ENCODE data around the gene ZFAND2B.

Gene ZFAND2B

DNA sequence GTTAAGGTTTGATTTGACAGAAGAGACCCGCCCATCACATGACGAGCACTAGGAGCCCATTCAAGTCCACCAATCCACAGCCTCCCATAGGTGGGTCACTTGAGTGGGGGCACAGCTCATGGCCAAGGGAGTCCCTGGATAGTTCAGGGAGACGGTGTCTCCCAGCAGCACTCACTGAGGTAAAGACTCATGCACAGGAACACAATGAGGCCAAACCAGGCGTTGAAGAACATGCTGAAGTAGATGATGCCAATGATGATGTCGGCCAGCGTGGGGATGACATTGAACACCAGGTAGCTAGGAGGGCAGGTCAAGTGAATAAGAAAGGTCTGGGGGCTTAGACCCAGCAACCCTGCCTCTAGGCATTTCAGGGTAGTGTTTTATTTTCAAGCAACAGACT, 8.2 kb downstream of the ZFAND2B start:
- H3K9me3 Mint-ChIP-seq, result no peaks in the 10 kb centered on the region
- no peaks in the 10 kb centered on the region for H3K27me3 Mint-ChIP-seq
- no peak overlapping the region for H3K27ac Mint-ChIP-seq
- CTCF ChIA-PET, result interaction anchor here (0.6 to 0.8 kb wide), 2 partner anchors 18 to 80 kb away, joined by 3 read pairs; no protein-coding TSS in a partner anchor
- H3K36me3 Mint-ChIP-seq, result peaks cover 31% of the 10 kb centered on the region
- H3K4me1 Mint-ChIP-seq, result peaks cover 56% of the 10 kb centered on the region
- no peak overlapping the region for H3K4me3 Mint-ChIP-seq
- DNase-seq, result no peak

DNA sequence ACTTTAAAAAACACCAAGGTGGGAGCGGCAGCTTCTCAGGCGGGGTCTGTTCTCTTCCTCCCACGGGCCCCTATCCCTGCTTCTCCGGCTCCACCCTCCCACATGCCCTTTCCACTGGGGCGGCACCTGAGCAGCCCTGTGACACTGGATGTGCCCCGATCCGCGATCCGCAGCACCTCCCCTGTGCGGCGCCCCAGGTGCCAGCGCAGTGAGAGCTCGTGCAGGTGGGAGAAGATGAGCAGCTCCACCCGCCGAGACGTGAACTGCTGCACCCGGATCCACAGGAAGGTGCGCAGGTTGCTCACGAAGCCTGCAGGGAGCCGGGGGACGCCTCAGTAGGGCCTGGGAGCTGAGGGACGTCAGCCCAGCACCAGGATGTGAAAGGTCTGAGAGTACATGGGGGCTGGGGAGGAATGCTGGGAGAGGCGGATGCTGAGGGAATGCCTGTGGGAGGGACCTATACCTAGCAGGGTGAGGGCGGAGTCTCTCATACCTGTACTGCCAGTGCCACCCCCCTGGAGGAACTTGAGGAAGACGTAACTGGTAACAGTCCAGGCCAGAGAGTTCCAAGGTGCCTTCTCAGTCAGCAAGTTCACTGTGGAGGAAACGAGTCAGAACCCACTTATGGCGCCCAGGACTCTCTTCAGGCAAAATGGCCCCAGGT, 9.4 kb downstream of the ZFAND2B start:
- Mint-ChIP-seq H3K4me3 (no peak overlapping the region), H3K36me3 (peaks cover 35% of the 10 kb centered on the region), H3K27ac (no peak overlapping the region), H3K27me3 (no peaks in the 10 kb centered on the region), H3K9me3 (no peaks in the 10 kb centered on the region), H3K4me1 (peaks cover 46% of the 10 kb centered on the region)
- CTCF ChIA-PET, result interaction anchor here (1.0 to 2.4 kb wide), 4 partner anchors 10 to 83 kb away, joined by 4 to 8 read pairs (median 6); partner anchors contain the start of gene ZFAND2B
- no peak for DNase-seq

DNA sequence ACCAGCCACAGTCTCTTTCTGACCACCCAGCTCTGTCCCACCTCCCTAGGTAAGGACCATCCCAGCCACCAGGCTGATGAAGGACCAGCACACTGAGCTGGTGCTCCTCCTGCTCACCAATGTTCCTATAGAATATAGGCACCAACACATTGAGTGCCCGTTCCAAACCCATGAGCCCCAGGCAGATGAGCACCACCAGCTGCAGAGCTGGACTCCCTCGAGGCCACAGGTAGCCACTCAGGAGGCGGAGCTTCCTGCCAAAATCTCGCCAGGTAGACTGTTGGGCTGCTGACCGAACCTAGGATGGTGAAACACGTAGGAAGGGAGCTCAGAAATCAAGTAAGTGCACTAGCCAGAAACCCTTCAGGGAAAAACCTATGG, 9.9 kb downstream of the ZFAND2B start:
- peak overlapping the region; percentile 54 for H3K27ac Mint-ChIP-seq
- peaks cover 34% of the 10 kb centered on the region for H3K36me3 Mint-ChIP-seq
- no peaks in the 10 kb centered on the region for H3K27me3 Mint-ChIP-seq
- peaks cover 40% of the 10 kb centered on the region for H3K4me1 Mint-ChIP-seq
- H3K4me3 Mint-ChIP-seq, result no peak overlapping the region
- CTCF ChIA-PET, result interaction anchor here (0.6 to 2.4 kb wide), 5 partner anchors 8 to 83 kb away, joined by 3 to 8 read pairs (median 4); partner anchors contain the start of gene ZFAND2B
- no peak for DNase-seq
- no peaks in the 10 kb centered on the region for H3K9me3 Mint-ChIP-seq

DNA sequence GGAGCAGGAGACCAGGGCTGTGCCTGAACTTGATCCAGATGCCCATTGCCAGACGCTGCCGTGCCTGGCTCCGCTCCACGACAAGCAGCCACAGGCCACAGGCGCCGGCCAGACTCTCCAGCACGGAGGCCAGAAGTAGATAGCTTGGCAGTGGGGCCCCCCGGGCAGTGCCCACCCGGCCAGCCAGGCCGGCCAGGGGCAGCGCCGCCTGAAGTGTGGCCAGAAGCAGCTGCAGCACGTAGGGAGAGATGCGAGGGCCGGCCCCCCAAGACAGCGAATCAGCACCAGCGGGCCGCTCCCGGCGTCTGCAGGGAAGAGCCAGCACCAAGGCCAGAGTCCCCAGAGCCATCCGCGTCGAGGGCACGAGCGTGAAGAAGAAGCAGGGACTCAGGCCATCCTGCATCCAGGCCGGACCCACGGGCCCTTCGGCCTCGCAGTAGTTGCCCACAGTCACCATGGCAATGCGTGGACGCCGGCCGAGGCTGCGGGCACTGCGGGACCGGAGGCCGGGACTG, 11.7 kb downstream of the ZFAND2B start:
- H3K27ac Mint-ChIP-seq, result peak overlapping the region; percentile 89
- DNase-seq, result no peak
- CTCF ChIA-PET, result interaction anchor here (0.7 to 1.7 kb wide), 5 partner anchors 31 to 77 kb away, joined by 3 to 8 read pairs (median 5); no protein-coding TSS in a partner anchor
- peaks cover 38% of the 10 kb centered on the region for H3K36me3 Mint-ChIP-seq
- H3K27me3 Mint-ChIP-seq, result no peaks in the 10 kb centered on the region
- H3K4me1 Mint-ChIP-seq, result peaks cover 31% of the 10 kb centered on the region
- H3K9me3 Mint-ChIP-seq, result no peaks in the 10 kb centered on the region
- H3K4me3 Mint-ChIP-seq, result peak overlapping the region; percentile 81

DNA sequence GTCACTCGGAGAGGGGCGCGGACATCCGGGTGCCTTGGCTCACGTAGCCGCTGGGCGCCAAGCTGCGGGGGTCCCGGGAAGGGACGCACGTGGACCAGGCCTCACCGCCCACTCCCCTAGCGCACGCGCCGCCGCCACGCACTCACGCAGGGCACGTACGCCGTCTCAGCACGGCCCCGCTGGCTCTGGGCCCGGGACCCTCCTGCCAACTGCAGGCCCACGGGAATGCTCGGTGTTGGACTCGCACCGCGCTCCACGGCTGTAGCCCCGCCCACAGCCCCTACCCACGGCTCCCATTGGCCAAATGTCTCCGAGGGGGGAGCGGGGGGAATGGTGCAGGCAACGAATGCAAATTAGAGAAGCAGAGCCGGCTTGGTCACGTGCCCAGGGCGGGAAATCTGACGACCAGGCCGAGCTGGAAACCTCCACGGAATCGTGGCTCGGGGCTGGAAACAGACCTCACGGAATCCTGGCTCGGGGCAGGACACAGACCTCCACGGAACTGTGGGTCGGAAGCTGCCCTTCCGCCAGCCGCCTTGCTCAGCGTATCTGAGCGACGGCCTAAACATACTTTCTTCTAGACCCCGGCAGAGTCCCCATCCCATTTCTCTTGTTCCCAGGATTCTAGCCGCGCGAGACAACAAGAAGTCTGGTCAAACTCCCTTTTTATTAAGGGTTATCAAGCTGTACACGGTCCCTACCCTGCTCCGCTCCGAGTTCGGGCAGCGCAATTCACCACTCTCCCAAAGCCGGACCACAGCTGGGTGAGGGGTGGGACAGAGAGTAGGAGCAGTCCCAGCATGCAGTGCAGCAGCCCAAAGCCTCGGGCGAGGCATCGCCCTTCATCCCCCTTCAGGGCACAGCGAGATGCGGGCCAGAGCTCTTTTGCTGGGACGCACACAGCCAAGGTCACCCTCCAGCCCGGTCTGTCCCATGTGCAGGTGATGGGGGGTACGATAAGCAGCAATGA, 12.4 kb downstream of the ZFAND2B start, which contains the start of gene ABCB6:
Gene ABCB6 (minus strand): TSS at position 227 of the 970 bp plus-strand sequence. CDS start 285 bp downstream, outside the sequence.
- H3K4me1 Mint-ChIP-seq, result peaks cover 31% of the 10 kb centered on the region
- CTCF ChIA-PET, result interaction anchor here (0.6 to 1.8 kb wide), 8 partner anchors 30 to 637 kb away, joined by 3 to 8 read pairs (median 4); no protein-coding TSS in a partner anchor
- H3K36me3 Mint-ChIP-seq, result peaks cover 41% of the 10 kb centered on the region

DNA sequence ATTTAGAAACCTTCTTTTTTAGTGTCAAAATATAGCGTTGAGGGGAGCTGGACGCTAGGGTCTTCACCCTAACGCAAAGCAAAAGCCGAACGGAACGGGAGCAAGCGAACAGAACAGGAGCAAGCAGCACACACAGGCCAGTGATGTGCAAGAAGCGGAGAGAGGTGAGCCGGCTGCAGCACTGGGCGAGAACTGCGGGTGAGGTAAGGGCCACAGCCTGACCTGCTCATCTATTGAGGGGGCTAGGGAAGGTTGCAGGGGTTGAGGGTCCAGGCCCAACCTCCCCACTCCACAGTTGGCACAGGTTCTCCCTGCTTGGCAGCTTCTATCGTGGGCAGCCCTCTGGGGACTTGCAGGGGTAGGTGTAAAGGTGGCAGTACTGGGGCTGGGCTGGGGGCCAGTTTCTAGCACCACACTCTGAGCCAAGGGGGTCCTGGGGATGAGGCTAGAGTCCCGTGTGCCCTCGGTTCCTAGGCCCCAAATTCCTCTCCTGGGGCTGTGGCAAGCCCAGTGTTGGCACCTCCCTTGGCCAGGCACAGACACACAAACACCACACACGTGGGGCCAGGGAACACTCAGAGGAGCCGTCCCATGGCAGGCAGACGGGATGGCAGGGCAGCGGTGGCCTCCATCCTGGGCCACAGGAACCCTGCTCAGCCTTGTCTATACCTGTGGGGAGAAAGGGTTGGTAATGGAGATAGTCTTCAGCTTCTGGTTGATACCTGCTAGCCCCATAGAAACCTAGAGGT, 13.4 kb downstream of the ZFAND2B start:
- H3K36me3 Mint-ChIP-seq, result peaks cover 42% of the 10 kb centered on the region
- H3K4me3 Mint-ChIP-seq, result no peak overlapping the region
- CTCF ChIA-PET, result interaction anchor here (0.7 to 1.8 kb wide), 3 partner anchors 48 to 76 kb away, joined by 3 to 7 read pairs (median 4); no protein-coding TSS in a partner anchor
- H3K27me3 Mint-ChIP-seq, result no peaks in the 10 kb centered on the region
- peaks cover 31% of the 10 kb centered on the region for H3K4me1 Mint-ChIP-seq
- no peaks in the 10 kb centered on the region for H3K9me3 Mint-ChIP-seq
- DNase-seq, result no peak
- H3K27ac Mint-ChIP-seq, result no peak overlapping the region

More for the DNA sequence above, 12.4 kb downstream of the ZFAND2B start, which contains the start of gene ABCB6:
- peak within 1 kb of the TSS; percentile 81 for H3K4me3 Mint-ChIP-seq
- no peaks in the 10 kb centered on the region for H3K27me3 Mint-ChIP-seq
- peak within 1 kb of the TSS; percentile 89 for H3K27ac Mint-ChIP-seq
- no peaks in the 10 kb centered on the region for H3K9me3 Mint-ChIP-seq
- DNase-seq, result peak; percentile 94

DNA sequence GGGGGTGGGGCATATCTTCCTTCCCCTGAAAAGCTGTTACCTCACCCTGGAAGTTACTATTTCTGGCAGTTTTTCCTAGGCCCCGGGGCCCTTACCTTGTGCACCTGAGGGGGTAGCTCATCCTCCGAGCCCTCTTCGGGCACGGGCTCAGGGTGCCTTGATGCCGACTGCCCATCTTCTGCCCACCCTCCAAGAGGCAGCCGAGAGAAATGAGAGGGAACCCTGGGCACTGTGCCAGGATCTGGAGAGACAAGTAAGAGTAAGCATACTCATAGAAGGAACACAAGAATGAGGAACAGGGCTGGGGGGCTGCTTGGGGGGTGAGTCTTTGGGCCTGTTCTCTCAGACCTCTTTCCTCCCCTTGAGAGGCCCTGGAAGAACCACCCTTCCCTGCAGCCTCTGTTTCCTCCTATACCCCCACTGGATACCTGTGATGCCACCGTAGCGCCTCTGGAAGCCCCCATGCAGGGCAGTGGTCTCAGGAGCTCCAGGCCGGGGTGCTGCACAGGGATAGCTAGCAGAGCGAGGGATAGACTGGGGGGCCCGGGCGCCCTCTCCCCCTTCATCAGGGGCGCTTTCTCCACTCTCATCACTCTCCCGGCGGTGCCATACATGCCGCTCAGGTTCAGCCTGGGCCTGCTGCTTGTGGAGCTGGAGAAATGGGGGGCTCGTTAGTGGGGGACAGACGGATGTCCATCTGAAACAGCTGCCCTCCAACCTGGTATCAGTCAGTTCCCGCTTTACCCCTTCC, 14.2 kb downstream of the ZFAND2B start:
- H3K27ac Mint-ChIP-seq, result no peak overlapping the region
- peaks cover 31% of the 10 kb centered on the region for H3K4me1 Mint-ChIP-seq
- H3K4me3 Mint-ChIP-seq, result no peak overlapping the region
- CTCF ChIA-PET, result interaction anchor here (1.8 kb wide), 1 partner anchor 75 kb away, joined by 7 read pairs; no protein-coding TSS in a partner anchor
- DNase-seq, result no peak
- peaks cover 51% of the 10 kb centered on the region for H3K36me3 Mint-ChIP-seq
- no peaks in the 10 kb centered on the region for H3K9me3 Mint-ChIP-seq
- no peaks in the 10 kb centered on the region for H3K27me3 Mint-ChIP-seq

DNA sequence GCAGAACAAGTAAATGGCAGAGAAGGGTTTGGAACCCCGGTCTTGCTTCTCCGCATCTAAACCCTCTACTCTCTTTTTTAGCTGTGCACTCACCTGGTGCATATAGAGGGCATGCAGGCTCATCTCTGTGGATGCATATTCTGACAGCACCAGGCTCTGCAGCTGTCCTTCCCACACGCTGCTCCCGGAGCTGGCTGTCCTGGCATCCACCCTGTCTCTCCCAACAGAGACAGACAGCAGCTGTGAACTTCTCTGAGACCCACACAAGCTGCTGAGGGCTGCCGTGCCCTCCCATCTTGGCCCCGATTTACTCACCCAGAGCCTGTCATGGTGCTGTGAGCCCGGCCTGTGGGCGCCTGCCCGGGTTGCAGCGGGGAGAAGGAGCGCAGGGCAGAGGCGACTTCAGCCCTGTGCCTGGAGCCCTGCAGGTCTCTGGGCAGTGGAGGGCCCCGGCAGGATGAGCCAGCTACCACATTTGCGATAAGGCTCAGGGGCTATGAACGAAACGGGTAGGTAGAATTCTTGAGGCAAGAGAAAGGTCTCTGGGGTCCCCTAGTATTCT, 15.5 kb downstream of the ZFAND2B start:
- no peak for DNase-seq
- no peaks in the 10 kb centered on the region for H3K9me3 Mint-ChIP-seq
- H3K27ac Mint-ChIP-seq, result no peak overlapping the region
- H3K4me1 Mint-ChIP-seq, result peaks cover 25% of the 10 kb centered on the region
- CTCF ChIA-PET, result interaction anchor here (0.9 kb wide), 1 partner anchor 11 kb away, joined by 3 read pairs; no protein-coding TSS in a partner anchor
- no peak overlapping the region for H3K4me3 Mint-ChIP-seq
- H3K27me3 Mint-ChIP-seq, result no peaks in the 10 kb centered on the region
- H3K36me3 Mint-ChIP-seq, result peaks cover 52% of the 10 kb centered on the region

DNA sequence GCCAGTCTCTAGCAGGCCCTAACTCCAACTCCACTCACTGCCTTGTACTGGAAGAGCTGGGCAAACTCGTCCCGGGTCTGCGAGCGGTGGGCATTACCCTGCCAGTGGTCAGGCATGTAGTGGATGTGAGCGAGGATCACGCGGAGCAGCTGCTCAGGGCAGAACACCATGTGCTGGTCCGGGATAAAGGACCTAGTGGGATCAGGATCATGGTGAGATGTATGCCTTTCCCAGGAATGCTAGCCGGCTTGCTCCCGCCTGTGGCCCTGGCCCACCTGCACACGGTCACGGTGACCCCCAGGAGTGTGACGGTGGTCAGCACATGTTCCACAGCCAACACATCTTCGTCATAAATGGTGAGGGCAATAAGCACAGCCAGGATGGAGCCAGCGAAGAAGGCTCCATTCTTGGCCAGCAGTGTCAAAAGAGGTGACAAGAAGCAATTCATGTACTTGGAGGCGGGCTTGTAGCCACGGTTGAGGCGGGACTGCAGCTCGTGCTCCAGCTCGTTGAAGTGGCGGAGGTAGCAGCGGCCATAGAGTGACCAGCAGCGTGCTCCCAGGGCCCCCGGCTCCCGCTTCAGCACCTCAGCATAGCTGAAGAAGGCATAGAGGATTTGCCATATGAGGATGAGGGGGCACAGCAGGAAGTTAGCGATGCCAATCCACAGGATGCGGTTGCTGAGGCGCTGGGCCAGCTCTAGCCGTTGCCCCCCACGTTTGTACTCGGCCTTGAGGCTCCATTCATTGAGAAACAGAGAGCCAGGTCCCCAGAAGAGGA, 17.4 kb downstream of the ZFAND2B start:
- Mint-ChIP-seq H3K9me3 (no peaks in the 10 kb centered on the region), H3K27me3 (no peaks in the 10 kb centered on the region), H3K27ac (no peak overlapping the region), H3K4me1 (peaks cover 28% of the 10 kb centered on the region), H3K36me3 (peaks cover 61% of the 10 kb centered on the region), H3K4me3 (no peak overlapping the region)
- no peak for DNase-seq
- CTCF ChIA-PET, result interaction anchor here (0.7 kb wide), 1 partner anchor 7 kb away, joined by 3 read pairs; no protein-coding TSS in a partner anchor

DNA sequence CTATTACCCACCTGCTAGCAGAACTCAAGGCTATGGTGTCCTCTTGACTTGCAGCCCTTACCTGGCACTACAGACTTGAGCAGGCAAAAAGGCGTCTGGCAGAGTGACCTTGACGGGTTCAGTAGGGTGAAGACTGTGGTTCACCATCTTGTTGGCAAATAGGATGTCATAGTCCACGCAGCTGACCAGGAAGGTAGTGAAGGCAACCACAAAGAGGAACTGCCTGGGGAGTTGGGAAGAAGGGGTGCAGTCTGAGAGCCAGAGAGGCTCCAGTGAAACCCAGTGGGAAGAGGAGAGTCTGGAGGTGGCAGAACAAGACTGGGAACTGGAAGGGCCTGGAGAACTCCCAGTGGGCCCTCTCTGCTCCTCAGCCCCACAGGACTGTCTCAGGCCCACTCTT, 18.8 kb downstream of the ZFAND2B start:
- no peaks in the 10 kb centered on the region for H3K27me3 Mint-ChIP-seq
- CTCF ChIA-PET, result no interaction called here
- H3K4me3 Mint-ChIP-seq, result no peak overlapping the region
- no peak for DNase-seq
- peak overlapping the region; percentile 24 for H3K27ac Mint-ChIP-seq
- H3K9me3 Mint-ChIP-seq, result no peaks in the 10 kb centered on the region
- H3K36me3 Mint-ChIP-seq, result peaks cover 66% of the 10 kb centered on the region
- H3K4me1 Mint-ChIP-seq, result peaks cover 25% of the 10 kb centered on the region

DNA sequence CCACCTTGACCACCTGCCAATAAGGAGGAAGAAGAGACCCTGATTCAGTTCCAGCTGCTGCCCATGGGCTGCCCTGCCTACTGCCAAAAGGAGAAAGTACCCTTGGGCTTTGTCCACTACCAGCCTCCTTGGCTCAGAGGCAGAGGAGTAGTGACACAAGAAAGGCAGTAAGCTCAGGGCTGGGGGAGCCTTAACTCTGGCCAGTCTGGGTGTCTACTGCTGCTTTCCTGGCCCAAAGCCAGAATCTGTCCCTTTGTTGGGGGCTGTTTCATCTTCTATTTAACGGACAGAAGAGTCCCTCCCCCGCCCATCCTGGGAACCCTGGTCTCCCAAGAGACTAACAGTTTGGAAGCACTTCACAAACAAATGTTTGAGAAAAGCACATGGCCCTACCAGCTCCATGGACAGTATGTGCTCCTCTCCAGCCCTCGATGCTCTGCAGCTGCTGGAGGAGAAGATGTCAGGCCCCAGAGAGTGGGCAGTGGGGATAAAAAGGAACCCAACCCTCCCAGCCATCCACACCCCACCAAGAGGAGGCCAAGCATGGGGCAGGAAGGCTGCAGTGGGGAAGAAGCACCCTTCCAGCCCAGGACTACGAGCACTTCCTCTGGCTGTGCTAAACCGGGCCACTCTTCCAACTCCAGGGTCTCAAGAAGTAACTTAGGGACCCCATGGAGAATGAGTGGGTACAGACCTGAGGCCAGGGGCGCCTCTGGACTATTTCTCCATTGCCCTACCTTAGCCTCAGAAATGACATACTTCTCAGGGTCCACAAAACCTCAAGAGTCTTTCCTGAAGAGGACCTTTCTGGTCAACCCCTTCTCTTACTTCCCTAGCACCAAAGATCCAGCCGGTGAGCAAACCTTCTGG, 21.7 kb downstream of the ZFAND2B start:
- H3K4me1 Mint-ChIP-seq, result peaks cover 48% of the 10 kb centered on the region
- no peaks in the 10 kb centered on the region for H3K9me3 Mint-ChIP-seq
- CTCF ChIA-PET, result interaction anchor here (1.1 to 1.4 kb wide), 3 partner anchors 51 to 71 kb away, joined by 4 to 8 read pairs (median 5); partner anchors contain the start of gene DNAJB2
- H3K36me3 Mint-ChIP-seq, result peaks cover 73% of the 10 kb centered on the region
- H3K27me3 Mint-ChIP-seq, result no peaks in the 10 kb centered on the region
- no peak for DNase-seq
- H3K27ac Mint-ChIP-seq, result peak overlapping the region; percentile 86
- H3K4me3 Mint-ChIP-seq, result peak overlapping the region; percentile 95
